ENCODE measurements around the gene PMM2. TPM values are rescaled to one million over a fixed set of nuclear protein-coding genes. Genes with fewer than 3 reads are reported as not detected.

The PMM2 gene
- polyA plus RNA-seq, 1 donor (not counting 4 experiments of a cell fraction or from before 2014, with no cell fraction given), result 38.6 TPM

GRCh38 chr16:8850279-8850885 is 52.7 kb downstream of the PMM2 start:
- H3K79me2 ChIP-seq (ENCODE audit: control insufficient read depth, insufficient read depth, low read length), result peaks cover 10% of the 10 kb centered on the region
- H2AFZ ChIP-seq (ENCODE audit: control insufficient read depth, low read length), result no peak overlapping the region
- no peaks in the 10 kb centered on the region for H3K27me3 ChIP-seq (ENCODE audit: control insufficient read depth, extremely low read depth, insufficient read depth, low read length)
- H3K4me3 ChIP-seq (ENCODE audit: control insufficient read depth in 2 of 3, extremely low read depth in 1 of 3, insufficient read depth in 2 of 3, low read depth in 1 of 3, low read length in 3 of 3), result no peak overlapping the region
- no peaks in the 10 kb centered on the region for H3K9me3 ChIP-seq (ENCODE audit: control insufficient read depth, low read depth, low read length)
- H3K4me2 ChIP-seq (ENCODE audit: control insufficient read depth, extremely low read depth, insufficient read depth, low read depth, low read length), result peak overlapping the region; percentile 11
- H3K4me1 ChIP-seq (ENCODE audit: control insufficient read depth, extremely low read depth, insufficient read depth, low read length), result peaks cover 34% of the 10 kb centered on the region
- TF ChIP-seq EZH2 (IDR thresholded peaks at IDR 0.05; ENCODE audit: low read length) (no peak), CTCF (optimal IDR thresholded peaks at IDR 0.05 in 1 of 3, IDR thresholded peaks at IDR 0.05 in 1 of 3, conservative IDR thresholded peaks at IDR 0.05 in 1 of 3; ENCODE audit: extremely low read depth in 1 of 3, insufficient read depth in 2 of 3, low read length in 3 of 3) (no peak)
- peaks cover 27 to 47% of the 10 kb centered on the region in 2 experiments for H3K36me3 ChIP-seq (ENCODE audit: control insufficient read depth in 2 of 2, extremely low read depth in 1 of 2, insufficient read depth in 2 of 2, low read length in 2 of 2)
- DNase-seq (ENCODE audit: low read depth, low spot score), result no peak
- FAIRE-seq, result peak; percentile 81
- H3K27ac ChIP-seq (ENCODE audit: control insufficient read depth, insufficient read depth, low read length), result peak overlapping the region; percentile 78
- H3K9me1 ChIP-seq (ENCODE audit: control insufficient read depth, extremely low read depth, insufficient read depth, low read length), result peaks cover 2% of the 10 kb centered on the region
- dilution Hi-C loops (cut with MboI; ENCODE audit: extremely low pct_ligation_motif_present, low sequenced_read_pairs), result no loop called here
- peaks cover 3% of the 10 kb centered on the region for H4K20me1 ChIP-seq (ENCODE audit: control insufficient read depth, extremely low read depth, insufficient read depth, low read length)
- peak overlapping the region; percentile 14 for H3K9ac ChIP-seq (ENCODE audit: control insufficient read depth, extremely low read depth, insufficient read depth, low read length)

- TF ChIP-seq EZH2 (IDR thresholded peaks at IDR 0.05; ENCODE audit: low read length) (no peak), CTCF (optimal IDR thresholded peaks at IDR 0.05 in 1 of 3, IDR thresholded peaks at IDR 0.05 in 1 of 3, conservative IDR thresholded peaks at IDR 0.05 in 1 of 3; ENCODE audit: extremely low read depth in 1 of 3, insufficient read depth in 2 of 3, low read length in 3 of 3) (no peak)
- Histone ChIP-seq H2AFZ (ENCODE audit: control insufficient read depth, low read length) (no peak overlapping the region), H3K36me3 (ENCODE audit: control insufficient read depth in 2 of 2, extremely low read depth in 1 of 2, insufficient read depth in 2 of 2, low read length in 2 of 2) (peaks cover 31 to 37% of the 10 kb centered on the region in 2 experiments), H3K4me1 (ENCODE audit: control insufficient read depth, extremely low read depth, insufficient read depth, low read length) (peaks cover 34% of the 10 kb centered on the region), H3K79me2 (ENCODE audit: control insufficient read depth, insufficient read depth, low read length) (no peaks in the 10 kb centered on the region), H3K4me2 (ENCODE audit: control insufficient read depth, extremely low read depth, insufficient read depth, low read depth, low read length) (no peak overlapping the region), H3K27ac (ENCODE audit: control insufficient read depth, insufficient read depth, low read length) (no peak overlapping the region), H4K20me1 (ENCODE audit: control insufficient read depth, extremely low read depth, insufficient read depth, low read length) (no peaks in the 10 kb centered on the region), H3K4me3 (ENCODE audit: control insufficient read depth in 2 of 3, extremely low read depth in 1 of 3, insufficient read depth in 2 of 3, low read depth in 1 of 3, low read length in 3 of 3) (no peak overlapping the region), H3K9ac (ENCODE audit: control insufficient read depth, extremely low read depth, insufficient read depth, low read length) (no peak overlapping the region), H3K9me1 (ENCODE audit: control insufficient read depth, extremely low read depth, insufficient read depth, low read length) (peaks cover 2% of the 10 kb centered on the region), H3K27me3 (ENCODE audit: control insufficient read depth, extremely low read depth, insufficient read depth, low read length) (no peaks in the 10 kb centered on the region), H3K9me3 (ENCODE audit: control insufficient read depth, low read depth, low read length) (no peaks in the 10 kb centered on the region)
- DNase-seq (ENCODE audit: low read depth, low spot score), result no peak
- no peak for FAIRE-seq
- dilution Hi-C loops (cut with MboI; ENCODE audit: extremely low pct_ligation_motif_present, low sequenced_read_pairs), result no loop called here
Observed at GRCh38 chr16:8851761-8852403, 54.2 kb downstream of the PMM2 start.

All from keratinocyte (primary cell).